ENCODE results near the gene NLRP1.

The NLRP1 gene

GRCh38 chr17:5557485-5557884 lies 26.8 kb downstream of the NLRP1 start:
- DNase-seq (ENCODE audit: low read depth in 2 of 2), result no peak

GRCh38 chr17:5555254-5555653 lies 29.1 kb downstream of the NLRP1 start:
- DNase-seq (ENCODE audit: low read depth in 2 of 2), result no peak

GRCh38 chr17:5553479-5553878 lies 30.8 kb downstream of the NLRP1 start:
- DNase-seq (ENCODE audit: low read depth in 2 of 2), result no peak

- no peak for DNase-seq (ENCODE audit: low read depth in 2 of 2)
These were observed 31.5 kb downstream of the NLRP1 start for GRCh38 chr17:5552841-5553240.

GRCh38 chr17:5545051-5545987 lies 39.0 kb downstream of the NLRP1 start:
- DNase-seq (ENCODE audit: low read depth in 2 of 2), result no peak

- no peak for DNase-seq (ENCODE audit: low read depth in 2 of 2)
These were observed 40.2 kb downstream of the NLRP1 start for GRCh38 chr17:5544115-5544514.

GRCh38 chr17:5541610-5542202 lies 42.6 kb downstream of the NLRP1 start:
- no peak for DNase-seq (ENCODE audit: low read depth in 2 of 2)

- DNase-seq (ENCODE audit: low read depth in 2 of 2), result no peak
These were observed 44.0 kb downstream of the NLRP1 start for GRCh38 chr17:5540321-5540720.

GRCh38 chr17:5539286-5539685 lies 45.0 kb downstream of the NLRP1 start:
- DNase-seq (ENCODE audit: low read depth in 2 of 2), result no peak

GRCh38 chr17:5536866-5537650 lies 47.3 kb downstream of the NLRP1 start:
- no peak for DNase-seq (ENCODE audit: low read depth in 2 of 2)

- no peak for DNase-seq (ENCODE audit: low read depth in 2 of 2)
These were observed 48.9 kb downstream of the NLRP1 start for GRCh38 chr17:5535436-5535835.

- no peak for DNase-seq (ENCODE audit: low read depth in 2 of 2)
These were observed 50.6 kb downstream of the NLRP1 start for GRCh38 chr17:5533486-5534315.

- DNase-seq (ENCODE audit: low read depth in 2 of 2), result no peak
These were observed 51.7 kb downstream of the NLRP1 start for GRCh38 chr17:5532581-5532980.

- no peak for DNase-seq (ENCODE audit: low read depth in 2 of 2)
These were observed 53.3 kb downstream of the NLRP1 start for GRCh38 chr17:5531085-5531418.

- DNase-seq (ENCODE audit: low read depth in 2 of 2), result no peak
These were observed 53.8 kb downstream of the NLRP1 start for GRCh38 chr17:5530265-5531084.

- no peak for DNase-seq (ENCODE audit: low read depth in 2 of 2)
These were observed 56.6 kb downstream of the NLRP1 start for GRCh38 chr17:5527601-5528250.

GRCh38 chr17:5526821-5527598 lies 57.3 kb downstream of the NLRP1 start:
- DNase-seq (ENCODE audit: low read depth in 2 of 2), result peak; percentile 7 to 25

- DNase-seq (ENCODE audit: low read depth in 2 of 2), result no peak
These were observed 61.1 kb downstream of the NLRP1 start for GRCh38 chr17:5523249-5523648.

- no peak for DNase-seq (ENCODE audit: low read depth in 2 of 2)
These were observed 61.8 kb downstream of the NLRP1 start for GRCh38 chr17:5522476-5522875.
